Hepatocyte (in vitro differentiated cells): ENCODE measurements around the gene TK1. TPM values are rescaled to one million over a fixed set of nuclear protein-coding genes. Genes with fewer than 3 reads are reported as not detected.

Experiments used
- DNase-seq: peaks from one replicate; pipeline ENCODE4 v3.0.0-alpha.2; 2016; ENCODE audit warnings: low spot score
- H2AFZ ChIP-seq: fragments of 200-600 bp; sonication (generic); 2 replicates; pipeline ENCODE4 v1.6.0; 2016; ENCODE audit warnings: antibody characterized with exemption, mild to moderate bottlenecking
- H3K27ac ChIP-seq: fragments of 200-600 bp; sonication (generic); 2 replicates; pipeline ENCODE4 v1.5.1; 2016; ENCODE audit warnings: mild to moderate bottlenecking
- H3K27me3 ChIP-seq: fragments of 200-600 bp; sonication (generic); 2 replicates; pipeline ENCODE4 v1.6.1; 2016
- H3K36me3 ChIP-seq: fragments of 200-600 bp; sonication (generic); replicated peaks from 2 replicates; pipeline ENCODE4 v1.5.1; 2016; ENCODE audit warnings: low read depth; ENCODE audit not compliant: insufficient read depth
- H3K4me1 ChIP-seq: fragments of 200-600 bp; sonication (generic); 2 replicates; pipeline ENCODE4 v1.5.1; 2016; ENCODE audit warnings: mild to moderate bottlenecking, moderate library complexity; ENCODE audit not compliant: insufficient read depth
- H3K4me2 ChIP-seq: fragments of 200-600 bp; sonication (generic); 2 replicates; pipeline ENCODE4 v1.6.0; 2016
- H3K4me3 ChIP-seq: fragments of 200-600 bp; sonication (generic); 2 replicates; pipeline ENCODE4 v1.5.1; 2016; ENCODE audit warnings: mild to moderate bottlenecking
- H3K79me2 ChIP-seq: fragments of 200-600 bp; sonication (generic); 2 replicates; pipeline ENCODE4 v1.6.0; 2017; ENCODE audit warnings: mild to moderate bottlenecking
- H3K9me2 ChIP-seq: fragments of 200-600 bp; sonication (generic); replicated peaks from 2 replicates; pipeline ENCODE4 v1.6.0; 2017; ENCODE audit warnings: mild to moderate bottlenecking; ENCODE audit not compliant: insufficient read depth
- H3K9me3 ChIP-seq: fragments of 200-600 bp; sonication (generic); 2 replicates; pipeline ENCODE4 v1.5.1; 2016; ENCODE audit warnings: low read depth, mild to moderate bottlenecking
- H4K20me1 ChIP-seq: fragments of 200-600 bp; sonication (generic); 2 replicates; pipeline ENCODE4 v1.6.0; 2016; ENCODE audit warnings: mild to moderate bottlenecking; ENCODE audit not compliant: insufficient read depth, poor library complexity, severe bottlenecking
- EZH2 ChIP-seq: fragments of 200-600 bp; sonication (generic); IDR thresholded peaks from 2 replicates; pipeline ENCODE4 v1.6.1; 2016; ENCODE audit warnings: antibody characterized with exemption, mild to moderate bottlenecking, borderline replicate concordance
- EZH2phosphoT487 ChIP-seq: fragments of 200-600 bp; sonication (generic); IDR thresholded peaks from one replicate; pipeline ENCODE4 v1.6.1; 2018; ENCODE audit warnings: antibody characterized with exemption, mild to moderate bottlenecking, low read depth, moderate library complexity; ENCODE audit not compliant: unreplicated experiment, severe bottlenecking
- WGBS: methylation state at CpG from one replicate; pipeline ENCODE4 v1.1.6; 2016; ENCODE audit warnings: low lambda C conversion rate; ENCODE audit errors: missing lambda C conversion rate; 5-methylcytosine and 5-hydroxymethylcytosine counted together
- polyA plus RNA-seq: library from polyadenylated mRNA; unstranded; fragments of >200 nt; fragmentation: Nextera tagmentation; extraction: Ambion mirVana; gene quantifications from 2 replicates; pipeline ENCODE4 v1.2.1, GENCODE V29; 2016
- total RNA-seq: library from RNA; depleted of rRNA; stranded (reverse); fragments of >200 nt; gene quantifications from 2 replicates; pipeline ENCODE4 v1.2.3, GENCODE V29; 2014
- TF ChIP-seq, protein P1 (sequence below): fragments of 200-600 bp; sonication (generic); IDR thresholded peaks from 2 replicates; pipeline ENCODE4 v1.5.1; 2016; ENCODE audit warnings: antibody characterized with exemption, mild to moderate bottlenecking; ENCODE audit not compliant: poor library complexity

TK1 gene
- total and polyA plus RNA-seq, 2 experiments from 2014 or later = 8.3 to 29.9 TPM

DNA sequence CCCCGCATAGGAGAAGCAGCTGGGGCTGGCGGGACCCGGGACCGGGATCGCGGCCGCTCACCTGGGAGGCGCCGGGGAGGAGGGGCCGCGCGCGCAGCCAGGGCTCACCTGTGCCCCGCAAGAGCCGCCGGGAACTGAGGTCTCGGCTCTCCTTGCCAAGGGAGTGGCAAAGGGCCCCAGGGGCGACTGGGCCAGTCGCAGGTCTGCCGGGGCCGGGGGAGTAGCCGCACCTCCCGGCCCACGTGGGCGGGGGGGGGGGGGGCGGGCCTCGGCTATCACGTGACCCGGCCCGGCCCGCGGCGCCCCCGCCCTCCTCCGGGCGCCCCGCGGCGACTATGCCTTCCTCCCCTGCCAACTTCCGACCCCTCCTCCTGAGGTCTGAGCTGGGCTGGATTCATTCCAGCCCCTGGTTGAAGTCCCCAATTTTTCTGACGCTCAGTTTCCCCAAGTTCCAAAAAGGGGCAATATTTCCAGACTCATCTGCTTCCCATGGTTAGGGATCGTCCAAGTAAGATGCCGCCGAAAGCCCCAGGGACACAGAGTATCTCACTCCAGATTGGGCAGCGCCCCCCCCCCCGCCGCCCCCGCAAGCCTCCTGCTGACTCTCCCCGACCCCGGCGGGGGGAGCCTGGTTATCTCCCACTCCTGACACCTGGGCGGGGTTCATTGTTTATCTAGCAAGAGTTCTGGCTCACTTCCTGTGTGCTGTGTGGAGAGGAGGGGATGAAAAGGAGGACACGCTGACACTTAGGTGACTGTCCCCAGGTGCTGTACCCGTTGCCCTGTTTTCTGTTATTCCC lies 58.1 kb downstream of the TK1 start, which contains the start of gene TMC6:
TMC6 (minus strand) TSS at position 205 of the 800 bp plus-strand sequence. CDS start 1,923 bp downstream, outside the sequence.
- Histone ChIP-seq H2AFZ (peak within 1 kb of the TSS; percentile 93), H3K79me2 (peaks cover 3% of the 10 kb centered on the region), H3K4me2 (peak within 1 kb of the TSS; percentile 100), H4K20me1 (no peaks in the 10 kb centered on the region), H3K4me1 (peaks cover 23% of the 10 kb centered on the region), H3K9me3 (no peaks in the 10 kb centered on the region), H3K9me2 (no peaks in the 10 kb centered on the region), H3K27ac (peak within 1 kb of the TSS; percentile 93), H3K36me3 (no peaks in the 10 kb centered on the region), H3K27me3 (peaks cover 11% of the 10 kb centered on the region), H3K4me3 (peak within 1 kb of the TSS; percentile 95)
- WGBS = 3% methylated on average over 27 of the region's 54 CpGs
- DNase-seq = peak; percentile 81
- TF ChIP-seq EZH2 = no peak
- TF ChIP-seq EZH2phosphoT487 = no peak
- TF ChIP-seq, protein P1, sequence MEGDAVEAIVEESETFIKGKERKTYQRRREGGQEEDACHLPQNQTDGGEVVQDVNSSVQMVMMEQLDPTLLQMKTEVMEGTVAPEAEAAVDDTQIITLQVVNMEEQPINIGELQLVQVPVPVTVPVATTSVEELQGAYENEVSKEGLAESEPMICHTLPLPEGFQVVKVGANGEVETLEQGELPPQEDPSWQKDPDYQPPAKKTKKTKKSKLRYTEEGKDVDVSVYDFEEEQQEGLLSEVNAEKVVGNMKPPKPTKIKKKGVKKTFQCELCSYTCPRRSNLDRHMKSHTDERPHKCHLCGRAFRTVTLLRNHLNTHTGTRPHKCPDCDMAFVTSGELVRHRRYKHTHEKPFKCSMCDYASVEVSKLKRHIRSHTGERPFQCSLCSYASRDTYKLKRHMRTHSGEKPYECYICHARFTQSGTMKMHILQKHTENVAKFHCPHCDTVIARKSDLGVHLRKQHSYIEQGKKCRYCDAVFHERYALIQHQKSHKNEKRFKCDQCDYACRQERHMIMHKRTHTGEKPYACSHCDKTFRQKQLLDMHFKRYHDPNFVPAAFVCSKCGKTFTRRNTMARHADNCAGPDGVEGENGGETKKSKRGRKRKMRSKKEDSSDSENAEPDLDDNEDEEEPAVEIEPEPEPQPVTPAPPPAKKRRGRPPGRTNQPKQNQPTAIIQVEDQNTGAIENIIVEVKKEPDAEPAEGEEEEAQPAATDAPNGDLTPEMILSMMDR = no peak

DNA sequence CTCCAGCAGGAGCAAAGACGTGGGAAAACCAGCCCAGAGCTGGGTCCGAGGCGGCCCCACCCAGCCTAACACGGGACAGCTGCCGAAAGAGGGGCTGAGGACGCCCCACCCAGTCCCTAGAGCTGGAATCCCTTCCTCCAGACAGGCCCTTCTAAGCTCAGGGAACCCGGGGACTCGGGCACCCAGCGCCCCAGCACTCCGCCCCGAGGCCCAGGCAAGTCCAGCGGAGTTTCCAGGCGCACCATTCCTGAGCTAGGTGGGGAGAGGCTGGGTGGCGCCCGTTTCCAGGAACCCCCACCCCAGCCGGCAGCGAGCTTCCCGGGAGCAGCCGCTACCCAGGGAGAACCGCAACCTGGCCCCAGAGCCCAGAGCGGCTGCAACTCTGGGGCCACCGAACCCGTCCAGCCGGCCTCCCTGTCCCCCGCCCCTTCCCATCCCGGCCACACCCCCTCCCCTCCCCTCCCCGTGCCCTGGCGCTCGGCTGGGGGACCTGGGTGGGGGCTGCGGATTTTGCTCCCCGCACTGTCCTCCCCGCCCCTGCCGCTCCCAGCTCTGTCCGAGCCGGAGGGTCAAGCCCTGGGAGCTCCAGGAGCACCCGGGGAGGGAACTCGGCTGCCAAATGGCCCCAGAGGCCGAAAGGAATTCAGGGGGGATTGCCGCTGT lies 58.8 kb downstream of the TK1 start:
- Histone ChIP-seq H3K79me2 (peaks cover 3% of the 10 kb centered on the region), H3K4me2 (peak overlapping the region; percentile 100), H4K20me1 (no peaks in the 10 kb centered on the region), H3K27me3 (peaks cover 11% of the 10 kb centered on the region), H3K27ac (peak overlapping the region; percentile 93), H3K9me3 (no peaks in the 10 kb centered on the region), H3K4me3 (peak overlapping the region; percentile 95), H3K36me3 (no peaks in the 10 kb centered on the region), H3K4me1 (peaks cover 23% of the 10 kb centered on the region), H2AFZ (peak overlapping the region; percentile 93), H3K9me2 (no peaks in the 10 kb centered on the region)
- WGBS = 2% methylated on average over 22 of the region's 39 CpGs
- TF ChIP-seq EZH2phosphoT487 (no peak), EZH2 (no peak)
- TF ChIP-seq, protein P1 = no peak
- peak; percentile 72 for DNase-seq

DNA sequence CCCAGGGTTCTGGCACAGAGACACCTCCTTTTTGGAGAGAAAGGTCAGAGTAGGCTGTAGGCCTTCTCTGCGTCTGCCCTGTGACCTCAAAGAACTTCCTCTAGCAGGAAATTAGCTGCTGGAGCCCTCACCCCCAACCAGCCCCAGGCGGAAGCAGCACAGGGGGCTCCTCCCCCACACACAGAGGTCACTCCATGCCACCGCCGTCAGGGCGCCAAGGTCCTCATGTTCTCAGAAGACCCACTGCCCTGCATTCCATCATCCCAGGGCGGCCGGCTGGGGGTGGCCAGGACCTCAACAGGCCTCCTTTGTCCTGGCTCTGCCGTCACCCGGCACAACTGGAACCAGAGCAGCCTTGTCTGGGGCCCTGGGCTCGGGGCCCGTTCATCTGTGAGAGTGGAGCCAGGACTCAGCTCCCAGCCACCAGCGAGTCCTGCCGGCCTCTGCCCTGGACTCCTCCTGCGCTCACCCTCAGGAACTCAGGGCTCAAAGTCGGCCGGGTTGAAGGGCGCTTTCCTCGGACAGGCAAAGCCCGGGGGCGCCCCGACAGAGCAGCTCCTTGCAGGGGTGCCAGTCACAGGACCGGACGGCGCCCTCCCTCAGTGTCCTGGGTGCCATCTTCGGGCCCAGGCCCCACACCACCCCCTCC lies 59.5 kb downstream of the TK1 start:
- H3K4me2 ChIP-seq = peak overlapping the region; percentile 100
- TF ChIP-seq EZH2phosphoT487 (no peak), EZH2 (no peak)
- TF ChIP-seq, protein P1 = no peak

More for the DNA sequence above, 59.5 kb downstream of the TK1 start:
- Histone ChIP-seq H3K79me2 (peaks cover 3% of the 10 kb centered on the region), H4K20me1 (no peaks in the 10 kb centered on the region), H3K27me3 (peaks cover 11% of the 10 kb centered on the region), H3K4me3 (peak overlapping the region; percentile 95), H3K9me3 (no peaks in the 10 kb centered on the region), H3K9me2 (no peaks in the 10 kb centered on the region), H2AFZ (peak overlapping the region; percentile 93), H3K4me1 (peaks cover 22% of the 10 kb centered on the region), H3K27ac (peak overlapping the region; percentile 93), H3K36me3 (no peaks in the 10 kb centered on the region)
- 24% methylated on average over 24 of the region's 25 CpGs for WGBS
- DNase-seq = peak; percentile 57
